Measurements from ENCODE around the gene TNFAIP8L1.

DNA sequence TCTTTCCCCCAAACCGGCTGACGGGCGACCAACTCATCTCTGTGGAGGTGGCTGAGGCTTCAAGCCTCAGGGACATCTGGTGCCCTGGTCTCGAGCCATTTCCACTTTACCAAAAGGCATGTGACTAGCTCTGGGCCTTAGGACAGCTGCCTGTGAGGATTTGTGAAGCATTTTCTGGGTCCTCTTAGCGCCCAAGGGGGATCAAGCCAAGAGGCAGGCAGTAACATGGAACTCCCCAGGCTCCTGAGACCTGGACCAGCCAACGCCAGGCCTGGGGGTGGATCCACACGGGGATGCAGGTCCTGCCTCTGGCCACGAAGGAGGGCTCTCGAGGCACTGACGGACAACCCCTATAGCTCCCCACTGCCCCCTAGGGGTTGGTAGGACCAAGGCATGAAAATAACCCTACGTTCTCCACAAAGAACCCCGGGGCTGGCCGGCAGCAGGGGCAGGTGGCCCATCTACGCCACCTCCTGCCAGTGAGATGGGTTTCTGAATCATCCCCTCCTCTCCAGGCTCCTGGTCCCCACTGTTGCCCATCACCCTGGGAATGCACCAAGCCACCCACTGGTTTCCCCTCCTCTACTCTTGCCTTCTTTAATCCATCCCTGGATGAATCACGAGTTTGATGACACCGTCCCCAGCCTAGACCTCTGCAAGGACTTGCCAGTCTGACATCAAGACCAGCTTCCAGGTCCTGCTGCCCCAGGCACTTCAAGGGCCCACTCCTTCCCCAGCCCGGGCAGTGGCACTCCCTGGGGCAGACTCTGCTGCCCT, 37.8 kb downstream of the TNFAIP8L1 start:
- TF ChIP-seq, protein P1, sequence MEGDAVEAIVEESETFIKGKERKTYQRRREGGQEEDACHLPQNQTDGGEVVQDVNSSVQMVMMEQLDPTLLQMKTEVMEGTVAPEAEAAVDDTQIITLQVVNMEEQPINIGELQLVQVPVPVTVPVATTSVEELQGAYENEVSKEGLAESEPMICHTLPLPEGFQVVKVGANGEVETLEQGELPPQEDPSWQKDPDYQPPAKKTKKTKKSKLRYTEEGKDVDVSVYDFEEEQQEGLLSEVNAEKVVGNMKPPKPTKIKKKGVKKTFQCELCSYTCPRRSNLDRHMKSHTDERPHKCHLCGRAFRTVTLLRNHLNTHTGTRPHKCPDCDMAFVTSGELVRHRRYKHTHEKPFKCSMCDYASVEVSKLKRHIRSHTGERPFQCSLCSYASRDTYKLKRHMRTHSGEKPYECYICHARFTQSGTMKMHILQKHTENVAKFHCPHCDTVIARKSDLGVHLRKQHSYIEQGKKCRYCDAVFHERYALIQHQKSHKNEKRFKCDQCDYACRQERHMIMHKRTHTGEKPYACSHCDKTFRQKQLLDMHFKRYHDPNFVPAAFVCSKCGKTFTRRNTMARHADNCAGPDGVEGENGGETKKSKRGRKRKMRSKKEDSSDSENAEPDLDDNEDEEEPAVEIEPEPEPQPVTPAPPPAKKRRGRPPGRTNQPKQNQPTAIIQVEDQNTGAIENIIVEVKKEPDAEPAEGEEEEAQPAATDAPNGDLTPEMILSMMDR (IDR thresholded peaks at IDR 0.05; ENCODE audit: control extremely low read depth in 1 of 3, insufficient read depth in 1 of 3, low read depth in 1 of 3, low read length in 3 of 3): peak; percentile 73 to 95 (median 92)
- TF ChIP-seq POLR2AphosphoS5 (IDR thresholded peaks at IDR 0.05; ENCODE audit: low read depth, low read length) (no peak), GABPA (IDR thresholded peaks at IDR 0.05; ENCODE audit: borderline replicate concordance, insufficient read depth, low read length) (no peak), POLR2A (IDR thresholded peaks at IDR 0.05; ENCODE audit: control extremely low read depth in 1 of 2, low read depth in 2 of 2, low read length in 2 of 2) (no peak)
- TF ChIP-seq, protein P2, sequence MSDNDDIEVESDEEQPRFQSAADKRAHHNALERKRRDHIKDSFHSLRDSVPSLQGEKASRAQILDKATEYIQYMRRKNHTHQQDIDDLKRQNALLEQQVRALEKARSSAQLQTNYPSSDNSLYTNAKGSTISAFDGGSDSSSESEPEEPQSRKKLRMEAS (IDR thresholded peaks at IDR 0.05): 0 out of 2 replicates have a peak, but pooled peaks have one; percentile 20
